GM06990 (cell line): ENCODE results near the gene ZNF354C.

Experiments
- DNase-seq: peaks from one replicate; pipeline ENCODE4 v3.0.0-alpha.2; 2011; ENCODE audit not compliant: insufficient read length; ENCODE audit errors: extremely low read depth
- H3K27me3 ChIP-seq: replicated peaks from 2 replicates; pipeline ENCODE4 v1.6.0; 2011; ENCODE audit warnings: low read length; ENCODE audit not compliant: control insufficient read depth, insufficient read depth
- H3K36me3 ChIP-seq: 2 replicates; pipeline ENCODE4 v1.5.1; 2011; ENCODE audit warnings: low read length; ENCODE audit not compliant: control insufficient read depth, insufficient read depth
- H3K4me3 ChIP-seq: replicated peaks from 2 replicates; pipeline ENCODE4 v1.5.1; 2011; ENCODE audit warnings: low read depth, mild to moderate bottlenecking, control low read depth, low read length
- TF ChIP-seq, protein P1 (sequence below): IDR thresholded peaks from 2 replicates; pipeline ENCODE4 v1.5.1; 2011; ENCODE audit warnings: low read length, control low read depth, mild to moderate bottlenecking, inconsistent platforms; ENCODE audit not compliant: insufficient read depth, poor library complexity, severe bottlenecking

ZNF354C gene

GRCh38 chr5:179123491-179124272 is 63.5 kb downstream of the ZNF354C start:
- no peak for DNase-seq
- TF ChIP-seq, protein P1, sequence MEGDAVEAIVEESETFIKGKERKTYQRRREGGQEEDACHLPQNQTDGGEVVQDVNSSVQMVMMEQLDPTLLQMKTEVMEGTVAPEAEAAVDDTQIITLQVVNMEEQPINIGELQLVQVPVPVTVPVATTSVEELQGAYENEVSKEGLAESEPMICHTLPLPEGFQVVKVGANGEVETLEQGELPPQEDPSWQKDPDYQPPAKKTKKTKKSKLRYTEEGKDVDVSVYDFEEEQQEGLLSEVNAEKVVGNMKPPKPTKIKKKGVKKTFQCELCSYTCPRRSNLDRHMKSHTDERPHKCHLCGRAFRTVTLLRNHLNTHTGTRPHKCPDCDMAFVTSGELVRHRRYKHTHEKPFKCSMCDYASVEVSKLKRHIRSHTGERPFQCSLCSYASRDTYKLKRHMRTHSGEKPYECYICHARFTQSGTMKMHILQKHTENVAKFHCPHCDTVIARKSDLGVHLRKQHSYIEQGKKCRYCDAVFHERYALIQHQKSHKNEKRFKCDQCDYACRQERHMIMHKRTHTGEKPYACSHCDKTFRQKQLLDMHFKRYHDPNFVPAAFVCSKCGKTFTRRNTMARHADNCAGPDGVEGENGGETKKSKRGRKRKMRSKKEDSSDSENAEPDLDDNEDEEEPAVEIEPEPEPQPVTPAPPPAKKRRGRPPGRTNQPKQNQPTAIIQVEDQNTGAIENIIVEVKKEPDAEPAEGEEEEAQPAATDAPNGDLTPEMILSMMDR: no peak
- Histone ChIP-seq H3K27me3 (no peaks in the 10 kb centered on the region), H3K36me3 (no peaks in the 10 kb centered on the region), H3K4me3 (no peak overlapping the region)

GRCh38 chr5:179124273-179124852 is 64.2 kb downstream of the ZNF354C start:
- Histone ChIP-seq H3K36me3 (no peaks in the 10 kb centered on the region), H3K27me3 (no peaks in the 10 kb centered on the region), H3K4me3 (no peak overlapping the region)
- TF ChIP-seq, protein P1: no peak
- no peak for DNase-seq

DNA sequence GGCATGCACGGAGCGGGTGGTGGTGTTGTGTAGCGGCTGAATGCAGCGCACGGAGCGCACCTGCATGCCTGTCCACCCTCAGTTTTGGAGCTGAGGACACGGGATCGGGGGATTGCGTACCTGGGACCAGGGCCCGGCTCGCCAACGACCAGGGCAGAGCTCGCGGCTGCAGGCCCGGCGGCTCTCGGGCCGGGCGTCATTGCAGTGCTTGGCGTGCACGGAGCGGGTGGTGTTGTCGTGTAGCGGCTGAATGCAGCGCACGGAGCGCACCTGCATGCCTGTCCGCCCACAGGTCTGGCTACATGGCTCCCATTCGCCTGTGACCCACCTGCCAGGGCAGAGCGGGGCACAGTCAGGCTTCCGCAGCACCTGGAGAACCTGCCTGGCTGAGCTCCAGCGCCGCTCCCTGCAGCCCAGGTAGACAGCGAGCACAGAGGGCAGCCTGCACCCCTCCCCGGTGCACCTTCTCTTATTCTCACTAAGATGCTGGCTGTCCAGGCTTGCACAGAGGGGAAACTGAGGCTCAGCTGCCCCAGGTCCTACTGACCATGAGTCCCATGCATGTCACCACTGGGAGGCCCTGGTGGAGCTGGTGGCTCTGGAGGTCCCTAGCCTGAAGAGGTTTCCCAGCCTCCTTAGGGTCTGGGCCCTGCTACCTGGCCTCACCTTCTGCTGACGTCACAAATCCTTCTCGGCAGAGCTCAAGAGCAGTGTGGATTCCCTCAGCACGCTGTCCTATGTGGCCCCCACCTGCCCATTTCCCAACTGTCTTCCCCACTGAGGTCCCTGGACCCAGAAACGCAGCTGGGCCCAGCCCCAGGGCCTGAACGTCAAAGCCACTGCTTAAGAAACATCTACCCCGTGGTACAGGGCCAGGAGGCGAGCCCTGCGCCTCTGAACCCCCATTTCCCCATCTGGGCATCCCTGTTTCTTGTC is 64.9 kb downstream of the ZNF354C start:
- Histone ChIP-seq H3K27me3 (no peaks in the 10 kb centered on the region), H3K36me3 (no peaks in the 10 kb centered on the region), H3K4me3 (no peak overlapping the region)
- DNase-seq: no peak
- TF ChIP-seq, protein P1: no peak

DNA sequence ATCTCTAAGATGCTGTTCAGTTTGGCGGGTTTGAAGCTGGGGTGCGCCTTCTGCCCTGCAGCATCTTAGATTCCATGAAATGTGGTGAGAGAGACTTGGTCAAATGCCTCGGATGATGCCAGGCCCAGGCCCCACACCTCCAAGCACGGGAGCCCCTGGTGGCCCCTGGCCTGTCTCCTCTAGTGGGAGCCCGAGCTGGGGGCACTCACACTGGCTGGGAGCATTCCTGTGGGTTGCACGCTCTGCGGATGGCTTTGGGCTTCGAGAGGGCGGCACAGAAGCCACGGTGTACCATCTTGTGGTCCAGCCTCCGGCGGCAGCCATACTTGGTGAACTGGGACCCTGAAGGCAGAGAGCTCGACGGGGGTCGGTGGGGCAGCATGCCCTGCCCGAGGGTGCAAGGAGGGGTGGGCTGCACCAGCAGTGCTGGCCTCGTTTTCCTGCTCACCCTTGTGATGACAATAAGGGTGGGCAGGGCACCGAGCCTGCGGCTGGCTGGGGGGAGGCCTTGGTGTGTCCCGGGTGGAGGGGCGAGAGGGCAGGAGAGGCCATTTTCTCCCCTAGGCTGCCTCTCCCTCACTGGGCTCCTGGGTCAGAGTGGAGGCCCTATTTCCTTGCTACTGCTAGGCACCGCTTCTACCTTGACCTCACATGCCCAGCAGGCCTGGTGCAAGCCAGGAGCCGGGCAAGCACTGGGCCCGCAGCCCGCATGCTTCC is 65.8 kb downstream of the ZNF354C start:
- no peak for DNase-seq
- Histone ChIP-seq H3K36me3 (no peaks in the 10 kb centered on the region), H3K4me3 (no peak overlapping the region), H3K27me3 (no peaks in the 10 kb centered on the region)
- TF ChIP-seq, protein P1: no peak

DNA sequence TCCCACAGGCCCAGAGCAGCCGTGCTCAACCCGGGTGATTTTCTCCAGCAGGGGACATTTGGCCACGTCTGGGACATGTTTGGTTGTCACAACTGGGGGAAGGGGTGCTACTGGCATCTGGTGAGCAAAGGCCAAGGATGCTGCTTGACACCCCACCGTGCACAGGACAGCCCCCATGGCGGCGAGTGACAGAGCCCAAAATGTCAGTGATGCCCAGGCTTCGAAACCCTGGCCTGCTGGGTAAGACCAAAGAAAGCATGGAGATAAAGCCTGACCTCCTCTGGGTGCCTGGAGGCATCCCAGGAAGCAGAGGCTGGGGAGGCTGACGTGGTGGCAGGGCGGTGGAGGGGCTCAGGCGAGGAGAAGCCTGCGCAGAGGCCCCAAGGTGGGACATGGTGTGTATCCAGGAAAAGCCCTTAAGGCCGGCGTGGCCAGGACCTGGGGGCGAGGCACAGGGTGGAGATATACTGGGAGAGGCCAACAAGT is 66.4 kb downstream of the ZNF354C start:
- no peaks in the 10 kb centered on the region for H3K36me3 ChIP-seq
- H3K27me3 ChIP-seq: no peaks in the 10 kb centered on the region
- no peak overlapping the region for H3K4me3 ChIP-seq
- no peak for DNase-seq
- TF ChIP-seq, protein P1: no peak
